HG03025 (cell line): Measurements from ENCODE around the gene CCL8.
"Not testable (repeated sequence)": the region's sequence is repeated elsewhere in the genome, so short reads cannot be mapped to it uniquely, and the experiment has no call there.

ENCODE experiments used
- ATAC-seq: cut with Tn5 transposase; IDR thresholded peaks from one replicate; pipeline ENCODE4 v1.9.1; 2021; ENCODE audit warnings: mild to moderate bottlenecking, moderate library complexity; ENCODE audit not compliant: unreplicated experiment, low FRiP score

CCL8 gene

DNA sequence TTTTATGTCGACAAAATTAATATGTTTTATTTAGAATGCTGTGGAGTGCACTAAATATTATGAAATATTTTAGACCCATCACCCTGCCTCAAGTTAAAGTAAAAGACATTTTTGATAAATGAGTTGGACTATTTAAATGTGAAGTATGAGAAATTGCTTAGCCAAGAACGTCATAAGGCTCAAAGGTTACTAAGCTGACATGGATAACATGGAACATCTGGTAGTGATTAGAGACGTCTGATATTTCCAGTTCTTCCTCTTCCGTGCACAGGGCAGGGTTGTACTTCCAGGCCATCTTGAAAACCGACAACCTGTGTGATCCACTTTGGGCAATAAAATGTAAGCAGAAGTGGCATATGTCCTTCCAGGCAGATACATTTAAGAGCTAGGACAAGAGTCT, 7.2 kb upstream of the CCL8 start:
- no peak for ATAC-seq

DNA sequence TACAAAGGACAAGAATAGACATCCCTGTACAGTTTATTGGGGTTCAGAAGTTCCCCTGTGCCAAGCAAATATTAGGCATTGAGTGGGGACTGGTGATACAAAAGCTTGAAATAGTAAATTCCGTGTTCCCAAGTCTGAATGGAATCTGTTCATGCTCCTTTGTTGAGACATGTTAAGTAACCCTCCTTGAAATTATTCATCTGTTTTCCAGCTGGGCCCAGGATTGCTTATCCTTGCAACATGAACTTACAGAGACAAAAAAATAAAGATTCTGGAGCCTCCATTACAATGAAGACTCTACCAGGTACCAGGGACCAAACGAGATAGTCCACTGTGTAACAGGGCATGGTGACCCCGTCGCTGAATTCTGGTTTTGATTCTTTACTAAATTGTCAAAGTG, 6.1 kb upstream of the CCL8 start:
- ATAC-seq = no peak

DNA sequence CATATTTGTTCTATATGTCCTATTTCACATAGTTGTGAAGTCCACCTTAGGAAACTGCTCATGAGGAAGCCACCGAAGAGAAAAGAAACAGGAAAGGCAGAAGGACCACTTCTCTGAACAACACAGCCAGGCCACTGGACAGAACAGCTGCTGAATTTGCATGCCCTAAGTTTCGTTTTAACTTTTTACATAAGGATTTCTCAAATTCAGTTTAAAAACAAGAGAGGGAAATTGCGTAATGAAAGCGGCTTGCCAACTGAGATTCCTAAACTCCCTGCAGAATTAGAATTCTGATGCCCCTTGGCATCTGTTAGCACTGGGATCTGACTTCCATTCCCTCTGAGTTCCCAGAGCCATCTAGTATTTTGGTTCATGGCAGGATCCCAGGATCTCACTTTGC, 5.0 kb upstream of the CCL8 start:
- ATAC-seq = no peak

DNA sequence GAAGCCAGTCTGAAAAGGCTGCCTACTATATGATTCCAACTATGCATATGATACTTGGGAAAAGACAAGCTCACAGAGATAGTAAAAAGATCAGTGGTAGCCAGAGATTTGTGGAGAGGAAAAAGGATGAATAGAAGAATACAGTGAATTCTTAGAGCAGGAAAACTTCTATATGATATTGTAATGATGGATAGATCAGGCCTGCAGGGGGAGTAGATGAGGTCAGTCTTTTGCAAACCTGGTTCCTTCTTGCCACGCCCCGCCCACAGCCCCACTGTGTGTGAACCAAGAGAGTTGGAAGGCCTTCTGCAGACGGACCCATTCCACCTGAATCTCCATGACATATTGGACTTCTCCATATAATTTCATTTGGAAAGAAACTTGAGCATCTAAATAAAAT, 761 bp upstream of the CCL8 start:
- ATAC-seq = no peak

DNA sequence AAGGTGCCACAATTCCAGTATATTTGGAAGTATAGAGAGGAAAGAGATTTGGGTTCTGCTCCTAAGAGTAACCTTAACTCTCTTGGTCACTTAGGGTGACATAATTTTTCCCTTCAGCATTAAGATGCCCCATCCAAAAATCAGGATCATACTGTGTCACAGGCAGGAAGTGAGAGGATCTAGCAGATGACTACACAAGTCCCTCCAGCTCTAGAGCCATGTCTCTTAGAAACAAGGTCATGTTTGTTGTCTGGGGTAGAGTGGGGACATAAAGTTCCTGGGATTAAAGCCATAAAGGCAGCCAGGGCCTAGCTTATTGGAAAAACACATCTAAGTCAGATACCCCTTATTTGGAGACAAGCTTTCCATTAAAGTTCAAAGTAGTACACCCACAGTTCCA, 2.7 kb downstream of the CCL8 start:
- ATAC-seq = no peak

DNA sequence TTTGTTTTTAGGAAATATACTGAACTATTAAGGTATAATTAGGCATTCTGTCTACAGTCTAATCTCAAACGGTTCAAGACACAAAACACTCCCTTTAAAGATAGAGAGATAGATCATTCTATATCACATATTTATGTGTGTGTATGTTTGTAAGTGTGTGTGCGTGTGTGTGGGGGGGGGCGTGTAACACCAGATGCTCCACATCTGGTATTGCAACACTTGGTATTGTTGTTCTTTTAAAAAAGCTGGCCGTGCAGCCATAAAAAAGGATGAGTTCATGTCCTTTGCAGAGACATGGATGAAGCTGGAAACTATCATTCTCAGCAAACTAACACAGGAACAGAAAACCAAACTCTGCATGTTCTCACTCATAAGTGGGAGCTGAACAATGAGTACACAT, 8.3 kb downstream of the CCL8 start:
- ATAC-seq = not testable (repeated sequence)

DNA sequence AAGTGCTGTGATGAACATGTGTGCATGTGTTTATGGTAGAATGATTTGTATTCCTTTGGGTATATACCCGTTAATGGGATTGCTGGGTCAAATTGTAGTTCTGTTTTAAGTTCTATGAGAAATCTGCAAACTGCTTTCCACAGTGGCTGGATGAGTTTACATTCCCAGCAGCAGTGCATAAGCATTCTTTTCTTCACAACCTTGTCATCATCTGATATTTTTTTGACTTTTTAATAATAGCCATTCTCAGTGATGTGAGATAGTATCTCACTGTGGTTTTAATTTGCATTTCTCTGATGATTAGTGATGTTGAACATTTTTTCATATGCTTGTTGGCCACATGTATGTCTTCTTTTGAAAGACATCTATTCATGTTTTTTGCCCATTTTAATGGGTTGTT, 18.5 kb downstream of the CCL8 start:
- no peak for ATAC-seq

DNA sequence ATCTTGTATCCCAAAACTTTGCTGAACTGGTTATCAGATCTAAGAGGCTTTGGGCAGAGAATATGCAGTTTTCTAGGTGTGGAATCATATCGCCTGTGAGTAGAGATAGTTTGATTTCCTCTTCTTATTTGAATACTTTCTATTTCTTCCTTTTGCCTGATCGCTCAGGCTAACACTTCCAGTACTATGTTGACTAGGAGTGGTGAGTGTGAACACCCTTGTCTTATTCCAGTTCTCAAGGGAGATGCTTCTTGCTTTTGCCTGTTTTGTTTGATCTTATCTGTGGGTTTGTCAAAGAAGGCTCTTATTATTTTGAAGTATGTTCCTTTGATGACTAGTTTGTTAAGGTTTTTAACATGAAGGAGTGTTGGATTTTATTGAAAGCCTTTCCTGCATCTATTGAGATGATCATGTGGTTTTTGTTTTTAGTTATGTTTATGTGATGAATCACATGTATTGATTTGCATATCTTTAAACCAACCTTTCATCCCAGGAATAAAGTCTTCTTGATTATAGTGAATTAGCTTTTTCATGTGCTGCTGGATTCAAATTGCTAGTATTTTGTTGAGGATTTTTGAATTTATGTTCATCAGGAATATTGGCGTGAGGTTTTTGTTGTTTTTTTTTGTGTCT, 20.0 kb downstream of the CCL8 start:
- no peak for ATAC-seq

DNA sequence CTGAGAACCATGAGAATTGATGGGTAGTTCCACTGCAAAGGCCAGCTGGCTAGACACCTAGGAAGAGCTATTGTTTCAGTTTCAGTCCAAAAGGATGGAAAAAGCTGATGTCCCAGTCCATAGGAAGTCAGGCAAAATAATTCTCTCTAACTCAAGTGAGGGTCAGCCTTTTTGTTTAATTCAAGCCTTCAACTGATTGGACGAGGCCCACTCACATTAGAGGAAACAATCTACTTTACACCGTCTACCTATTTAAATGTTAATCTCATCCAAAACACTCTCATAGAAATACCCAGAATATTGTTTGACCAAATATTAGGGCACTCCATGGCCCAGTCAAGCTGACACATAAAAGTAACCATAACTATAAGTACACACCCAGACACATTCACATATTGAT, 22.7 kb downstream of the CCL8 start:
- no peak for ATAC-seq

DNA sequence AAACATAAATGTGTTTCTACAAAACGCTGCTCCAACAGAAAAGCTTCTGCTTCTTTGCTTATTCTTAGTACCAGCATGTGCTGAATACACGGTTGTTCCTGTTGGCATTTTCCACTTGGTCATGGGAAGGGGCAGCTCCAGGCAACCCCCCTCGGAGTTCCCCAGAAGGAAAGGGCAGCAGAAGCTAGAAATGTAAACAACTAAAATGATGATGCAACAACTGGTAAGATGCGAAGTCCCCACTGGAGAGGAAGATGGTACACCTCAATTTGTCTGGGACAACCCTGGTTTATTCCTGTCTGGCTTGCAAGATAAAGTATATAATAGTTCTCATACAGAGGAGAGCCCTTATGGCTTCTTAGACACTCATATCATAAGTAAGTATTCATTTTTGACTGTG, 27.8 kb downstream of the CCL8 start:
- no peak for ATAC-seq

DNA sequence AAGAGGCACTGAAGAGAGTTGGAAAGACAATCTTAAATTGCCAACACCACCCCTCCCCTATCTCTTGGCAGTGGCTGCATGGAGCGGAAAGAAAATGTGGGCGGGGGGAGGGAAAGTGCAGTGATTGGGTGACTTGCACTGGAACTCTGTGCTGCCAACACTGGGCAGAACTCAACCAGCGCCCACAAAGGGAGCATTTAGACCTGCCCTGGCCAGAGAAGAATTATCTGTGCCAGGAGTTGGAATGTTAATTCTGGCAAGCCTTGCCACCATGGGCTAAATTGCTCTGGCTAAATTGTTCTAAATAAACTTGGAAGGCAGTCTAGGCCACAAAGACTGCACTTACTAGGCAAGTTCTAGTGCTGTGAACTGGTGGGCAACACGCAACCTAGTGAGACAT, 30.5 kb downstream of the CCL8 start:
- ATAC-seq = no peak

DNA sequence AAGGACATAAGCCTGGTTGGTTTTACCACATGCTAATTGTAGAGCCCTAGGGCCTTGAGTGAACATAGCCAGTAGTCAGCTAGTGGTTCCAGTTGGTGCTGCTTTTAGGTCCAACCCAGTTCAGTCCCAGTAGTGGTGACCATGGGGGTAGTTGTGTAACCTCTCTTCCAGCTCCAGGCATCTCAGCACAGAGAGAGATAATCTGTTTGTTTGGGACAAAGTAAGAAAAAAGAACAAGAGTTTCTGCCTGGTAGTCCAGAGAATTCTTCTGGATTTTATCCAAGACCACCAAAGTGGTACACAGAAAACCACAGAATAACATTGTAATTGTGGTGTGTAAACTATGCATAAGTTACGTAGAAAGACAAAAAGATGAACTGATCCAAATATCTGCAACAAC, 31.9 kb downstream of the CCL8 start:
- ATAC-seq = no peak

DNA sequence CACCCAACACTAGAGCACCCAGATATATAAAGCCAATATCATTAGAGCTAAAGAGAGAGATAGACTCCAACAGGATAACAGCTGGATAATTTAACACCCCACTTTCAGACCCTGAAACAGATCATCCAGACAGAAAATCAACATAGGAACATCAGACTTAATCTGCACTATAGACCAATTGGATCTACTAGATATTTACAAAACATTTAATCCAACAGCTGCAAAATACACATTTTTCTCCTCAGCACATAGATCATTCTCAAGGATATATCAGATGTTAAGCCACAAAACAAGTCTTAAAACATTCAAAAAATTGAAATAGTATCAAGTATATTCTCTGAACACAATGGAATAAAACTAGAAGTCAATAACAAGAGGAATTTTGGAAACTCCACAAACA, 33.0 kb downstream of the CCL8 start:
- no peak for ATAC-seq

DNA sequence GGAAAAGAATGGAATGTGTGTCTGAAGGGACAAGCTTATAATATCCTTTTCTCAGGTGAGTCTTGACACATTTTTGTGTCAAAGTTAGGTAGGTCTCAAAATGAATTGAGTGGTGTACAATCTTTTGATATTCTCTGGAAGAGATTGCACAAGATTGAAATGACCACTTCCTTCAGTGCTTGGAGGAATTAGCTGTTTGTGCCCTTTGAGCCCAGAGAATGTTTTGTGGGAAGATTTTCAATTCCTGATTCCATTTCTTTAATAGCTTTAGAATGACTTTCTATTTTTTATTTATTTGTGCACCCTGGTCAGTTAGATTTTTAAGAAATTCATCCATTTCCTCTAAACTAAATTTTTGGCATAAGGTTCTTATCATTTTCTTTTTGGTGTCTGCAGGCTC, 35.4 kb downstream of the CCL8 start:
- no peak for ATAC-seq

DNA sequence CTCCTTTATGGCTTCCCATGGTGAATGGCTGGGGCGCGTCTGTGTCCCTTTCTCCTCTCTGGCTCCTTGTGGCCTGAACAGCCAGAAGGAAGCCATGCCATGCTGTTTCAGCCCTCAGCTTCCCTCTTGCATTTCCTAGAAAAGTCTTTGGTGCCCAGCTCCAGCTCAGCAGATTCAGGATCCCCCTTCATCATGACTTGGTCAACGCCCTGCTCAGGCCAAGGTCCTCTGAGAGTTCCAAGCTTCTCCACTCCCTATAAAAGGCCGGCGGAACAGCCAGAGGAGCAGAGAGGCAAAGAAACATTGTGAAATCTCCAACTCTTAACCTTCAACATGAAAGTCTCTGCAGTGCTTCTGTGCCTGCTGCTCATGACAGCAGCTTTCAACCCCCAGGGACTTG, 37.0 kb downstream of the CCL8 start, which contains the start of gene CCL13:
TSS of gene CCL13 (plus strand) at position 287 of the 400 bp plus-strand sequence. CDS start at position 334, 47 bp downstream.
- no peak for ATAC-seq

DNA sequence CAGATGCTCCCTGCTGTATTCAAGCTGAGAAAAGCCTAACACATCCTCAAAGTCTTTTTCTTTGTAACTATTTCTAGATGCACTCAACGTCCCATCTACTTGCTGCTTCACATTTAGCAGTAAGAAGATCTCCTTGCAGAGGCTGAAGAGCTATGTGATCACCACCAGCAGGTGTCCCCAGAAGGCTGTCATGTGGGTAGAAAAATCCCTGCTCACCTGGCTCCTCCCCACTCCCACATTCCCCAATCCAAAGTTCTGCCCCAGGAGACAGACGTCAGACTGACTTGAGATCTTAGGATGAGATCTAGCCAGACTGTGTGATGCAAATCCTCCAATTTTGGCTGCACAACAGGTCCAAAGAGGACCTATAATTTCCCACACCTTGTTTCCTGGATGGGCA, 38.2 kb downstream of the CCL8 start:
- ATAC-seq = no peak

DNA sequence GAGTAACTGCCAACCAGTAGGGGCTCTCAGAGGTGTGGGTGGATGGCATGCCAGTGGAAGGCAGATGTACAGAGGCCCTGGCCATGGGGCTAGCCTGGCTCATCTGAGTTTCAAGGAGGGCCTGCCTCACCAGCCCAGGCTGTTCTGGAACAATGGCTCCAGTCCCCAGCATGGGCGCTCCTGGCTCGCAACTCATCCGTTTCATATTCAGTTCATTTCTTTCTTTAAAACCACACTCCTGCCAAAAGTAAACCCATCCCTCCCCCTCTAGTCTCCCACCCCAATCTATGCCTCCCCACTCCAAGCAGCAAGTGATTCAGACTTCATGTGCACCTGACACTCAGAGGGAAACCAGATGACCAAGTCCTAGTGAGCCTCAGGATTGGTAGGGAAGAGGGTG, 39.4 kb downstream of the CCL8 start:
- no peak for ATAC-seq

DNA sequence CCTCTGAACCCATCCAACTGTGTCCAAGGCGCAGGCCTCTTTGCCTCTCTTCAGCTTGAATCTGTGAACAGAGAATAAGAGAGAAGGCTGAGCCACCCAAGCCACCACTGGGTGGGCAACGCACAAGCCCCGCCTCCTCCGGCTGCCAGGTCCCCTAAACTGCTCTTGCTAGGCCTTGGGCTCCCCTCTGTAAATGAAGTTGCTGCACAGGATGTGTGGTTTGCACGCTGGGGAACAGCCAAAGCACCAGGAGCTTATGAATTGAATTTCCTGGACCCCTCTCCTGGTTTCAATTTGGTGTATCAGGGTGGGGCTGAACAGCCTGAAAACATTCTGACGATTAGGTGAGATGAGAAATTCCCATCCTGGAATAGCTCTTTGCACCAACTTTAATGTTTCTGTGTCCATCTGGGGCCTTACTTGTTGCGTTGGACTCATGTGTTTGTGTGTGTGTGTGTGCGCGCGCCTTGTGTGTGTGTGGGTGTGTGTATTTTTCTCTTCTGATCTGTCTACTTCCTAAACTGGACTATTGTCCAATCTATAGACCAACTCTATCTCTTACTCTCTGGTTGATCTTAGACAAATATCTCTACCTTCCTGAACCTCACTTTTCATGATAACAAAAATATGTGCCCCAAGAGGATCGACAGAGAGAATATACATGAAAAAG, 41.5 kb downstream of the CCL8 start:
- ATAC-seq = no peak

DNA sequence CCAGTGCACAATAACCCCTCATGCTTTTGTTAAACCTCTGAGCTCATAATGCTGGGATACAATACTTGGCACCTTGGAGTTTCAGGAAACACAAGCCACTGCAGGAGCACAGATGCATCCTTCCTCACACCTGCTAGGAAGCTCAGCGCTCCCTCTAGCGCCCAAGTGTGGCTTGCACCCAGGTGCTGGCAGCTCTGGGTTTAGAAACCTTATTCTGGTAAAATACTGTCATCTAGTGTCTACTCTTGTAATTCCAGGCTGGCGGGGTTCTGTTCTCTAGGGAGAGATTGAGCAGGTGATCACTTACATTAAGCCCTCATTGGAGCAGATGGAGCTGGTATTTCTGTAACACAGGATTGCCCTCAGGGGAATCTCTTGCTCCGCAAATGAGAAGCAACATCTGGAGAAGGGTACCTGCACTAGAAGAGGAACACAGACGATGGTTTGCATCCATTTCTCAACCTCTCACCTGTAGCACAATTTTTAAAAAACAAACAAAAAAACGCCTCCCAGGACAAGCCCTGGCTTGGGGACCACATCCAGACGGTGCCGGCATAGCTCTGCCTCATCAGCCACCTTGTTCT, 42.3 kb downstream of the CCL8 start:
- no peak for ATAC-seq

DNA sequence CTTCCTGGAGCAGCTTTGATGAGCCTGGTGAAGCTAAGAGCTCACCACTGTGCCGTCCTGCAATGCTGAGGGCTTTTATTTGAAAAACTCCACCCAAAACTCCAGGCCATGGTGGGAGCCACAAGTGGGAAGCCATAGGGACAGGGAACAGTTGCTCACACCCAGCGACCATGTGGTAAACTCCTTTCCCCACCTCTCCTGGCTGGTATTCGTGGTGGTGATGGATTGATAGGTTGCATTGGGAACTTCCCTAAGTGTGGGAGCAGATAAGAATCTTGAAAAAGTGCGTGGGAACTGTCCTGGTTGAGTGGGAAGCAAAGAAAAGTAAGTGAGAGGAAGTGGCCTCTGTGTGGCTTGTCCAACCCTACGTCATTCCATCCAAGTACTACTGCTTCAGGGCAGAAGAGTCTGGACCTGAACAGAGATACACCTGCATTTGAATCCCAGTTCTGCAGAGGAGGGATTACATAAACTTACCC, 44.0 kb downstream of the CCL8 start, which contains the start of gene CCL1:
TSS of gene CCL1 (minus strand) at position 51 of the 479 bp plus-strand sequence. CDS start 72 bp downstream, outside the sequence.
- no peak for ATAC-seq

DNA sequence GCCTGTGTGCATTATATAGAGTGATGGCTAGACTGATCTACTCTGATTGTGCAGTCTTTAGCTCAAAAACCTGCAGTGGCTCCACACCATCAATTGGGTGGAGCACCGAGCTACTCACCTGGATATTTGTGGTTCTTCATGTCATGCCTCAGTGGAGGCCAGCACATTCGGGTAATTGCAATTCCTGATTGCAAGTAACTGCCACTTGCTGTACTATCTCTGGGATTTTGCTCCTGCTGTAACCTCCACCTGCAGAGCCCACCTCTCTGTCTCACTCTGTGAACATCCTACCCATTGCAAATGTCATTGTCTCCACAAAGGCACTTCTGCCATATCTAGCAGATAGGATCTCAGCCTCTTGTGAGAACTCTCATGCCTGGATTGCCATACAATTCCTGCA, 45.5 kb downstream of the CCL8 start:
- no peak for ATAC-seq

DNA sequence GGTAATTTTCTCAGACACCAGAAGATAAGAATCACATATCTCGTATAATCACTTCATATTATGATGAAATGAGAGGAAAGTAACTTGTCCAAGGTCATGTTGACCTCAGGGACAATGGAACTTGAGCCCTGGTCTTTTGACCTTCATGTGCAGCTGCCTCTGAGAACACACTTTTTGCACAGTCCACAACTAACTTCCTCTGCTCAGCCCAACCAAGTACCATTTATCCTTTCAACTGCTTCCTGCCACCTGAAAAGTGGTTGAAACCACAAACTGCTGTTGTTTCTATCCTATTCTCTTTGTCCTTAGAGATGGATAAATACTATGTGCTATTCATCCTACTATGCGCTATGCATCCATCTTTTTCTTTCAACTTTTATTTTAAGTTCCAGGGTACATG, 46.1 kb downstream of the CCL8 start:
- ATAC-seq = no peak
